H1 (cell line): ENCODE measurements around the gene EXOC1L.

ENCODE experiments used
- CEBPB ChIP-seq: IDR thresholded peaks from 2 replicates; pipeline ENCODE4 v1.6.1; 2012; ENCODE audit warnings: low read depth, low read length
- EGR1 ChIP-seq: IDR thresholded peaks from 2 replicates; pipeline ENCODE4 v1.6.1; 2011; ENCODE audit warnings: low read depth, low read length, borderline replicate concordance
- EP300 ChIP-seq, 2 experiments: IDR thresholded peaks; 1 replicate in 1 of 2; 2 replicates in 1 of 2; pipeline ENCODE4 v1.6.1; 2011 to 2012; ENCODE audit warnings: low read depth in 2 of 2, low read length in 2 of 2, mild to moderate bottlenecking in 2 of 2, borderline replicate concordance in 1 of 2, inconsistent platforms in 1 of 2, moderate library complexity in 1 of 2
- FOSL1 ChIP-seq: IDR thresholded peaks from 2 replicates; pipeline ENCODE4 v1.6.1; 2011; ENCODE audit warnings: mild to moderate bottlenecking, low read depth, low read length, moderate library complexity; ENCODE audit not compliant: insufficient read depth
- HDAC2 ChIP-seq, 2 experiments: fragments of 300-600 bp in 1 of 2; sonication (generic) in 1 of 2; IDR thresholded peaks; 2 replicates each; pipeline ENCODE4 v1.6.1; 2011 to 2012; ENCODE audit warnings: low read depth in 2 of 2, low read length in 2 of 2, mild to moderate bottlenecking in 2 of 2, moderate library complexity in 2 of 2, borderline replicate concordance in 1 of 2, inconsistent platforms in 1 of 2
- HDAC6 ChIP-seq: IDR thresholded peaks from one replicate; pipeline ENCODE4 v1.7.1; 2012; ENCODE audit warnings: low read depth, mild to moderate bottlenecking, inconsistent platforms, low read length, moderate library complexity
- KDM1A ChIP-seq: fragments of 200-600, 300-600 bp; sonication (generic); IDR thresholded peaks from 2 replicates; pipeline ENCODE4 v1.7.1; 2016; ENCODE audit warnings: mild to moderate bottlenecking, low read length, borderline replicate concordance
- POLR2AphosphoS5 ChIP-seq: IDR thresholded peaks from 2 replicates; pipeline ENCODE4 v1.6.1; 2011; ENCODE audit warnings: low read depth, low read length
- RAD21 ChIP-seq, 2 experiments: IDR thresholded peaks in 1 of 2; conservative IDR thresholded peaks in 1 of 2; 2 replicates each; pipeline ENCODE4 v1.6.1; 2011; ENCODE audit warnings: low read depth in 2 of 2, low read length in 2 of 2, improper control_type of control experiment in 1 of 2, inconsistent platforms in 1 of 2, mild to moderate bottlenecking in 1 of 2, moderate library complexity in 1 of 2
- RBBP5 ChIP-seq: IDR thresholded peaks from 2 replicates; pipeline ENCODE4 v1.7.1; 2012; ENCODE audit warnings: low read depth, mild to moderate bottlenecking, inconsistent platforms, low read length, moderate library complexity, borderline replicate concordance
- TCF12 ChIP-seq: IDR thresholded peaks from 2 replicates; pipeline ENCODE4 v1.6.1; 2011; ENCODE audit warnings: low read depth, mild to moderate bottlenecking, low read length
- TF ChIP-seq, protein P1 (sequence below), 3 experiments: IDR thresholded peaks; 1 replicate in 2 of 3; 2 replicates in 1 of 3; pipeline versions ENCODE4 v1.5.1 to v1.6.1; 2011; ENCODE audit warnings: low read length in 3 of 3, mild to moderate bottlenecking in 3 of 3, inconsistent platforms in 2 of 3, low read depth in 1 of 3, moderate library complexity in 1 of 3; ENCODE audit not compliant: insufficient read depth in 1 of 3; ENCODE audit errors: control extremely low read depth in 1 of 3

DNA sequence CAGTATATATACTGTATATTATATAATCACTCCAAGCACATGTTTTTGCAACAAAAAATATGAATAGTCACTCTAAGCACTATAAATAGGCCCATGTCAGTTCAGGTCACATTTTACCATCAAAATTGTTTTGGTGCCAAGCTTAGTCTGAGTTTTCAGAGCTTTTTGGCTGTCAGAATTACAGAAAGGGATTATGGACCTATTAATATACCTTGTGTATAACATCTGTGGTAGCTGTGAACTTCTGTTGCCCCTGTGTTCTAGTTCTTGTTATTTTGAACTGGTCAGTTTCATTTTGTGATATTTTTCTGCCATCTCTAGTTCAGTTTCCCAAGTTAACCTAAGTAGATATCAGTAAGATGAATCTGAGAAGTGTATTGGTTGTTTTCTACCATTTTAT, 56.8 kb downstream of the EXOC1L start:
- TF ChIP-seq CEBPB (no peak), HDAC2 (IDR thresholded peaks at IDR 0.05; ENCODE audit: borderline replicate concordance in 1 of 2, low read depth in 2 of 2, low read length in 2 of 2) (no peak), FOSL1 (no peak), EGR1 (no peak), EP300 (IDR thresholded peaks at IDR 0.05; ENCODE audit: borderline replicate concordance in 1 of 2, low read depth in 2 of 2, low read length in 2 of 2) (no peak), RBBP5 (no peak), HDAC6 (no peak), KDM1A (no peak), RAD21 (IDR thresholded peaks at IDR 0.05 in 1 of 2, conservative IDR thresholded peaks at IDR 0.05 in 1 of 2; ENCODE audit: low read depth in 2 of 2, low read length in 2 of 2) (no peak), POLR2AphosphoS5 (no peak), TCF12 (no peak)
- TF ChIP-seq, protein P1, sequence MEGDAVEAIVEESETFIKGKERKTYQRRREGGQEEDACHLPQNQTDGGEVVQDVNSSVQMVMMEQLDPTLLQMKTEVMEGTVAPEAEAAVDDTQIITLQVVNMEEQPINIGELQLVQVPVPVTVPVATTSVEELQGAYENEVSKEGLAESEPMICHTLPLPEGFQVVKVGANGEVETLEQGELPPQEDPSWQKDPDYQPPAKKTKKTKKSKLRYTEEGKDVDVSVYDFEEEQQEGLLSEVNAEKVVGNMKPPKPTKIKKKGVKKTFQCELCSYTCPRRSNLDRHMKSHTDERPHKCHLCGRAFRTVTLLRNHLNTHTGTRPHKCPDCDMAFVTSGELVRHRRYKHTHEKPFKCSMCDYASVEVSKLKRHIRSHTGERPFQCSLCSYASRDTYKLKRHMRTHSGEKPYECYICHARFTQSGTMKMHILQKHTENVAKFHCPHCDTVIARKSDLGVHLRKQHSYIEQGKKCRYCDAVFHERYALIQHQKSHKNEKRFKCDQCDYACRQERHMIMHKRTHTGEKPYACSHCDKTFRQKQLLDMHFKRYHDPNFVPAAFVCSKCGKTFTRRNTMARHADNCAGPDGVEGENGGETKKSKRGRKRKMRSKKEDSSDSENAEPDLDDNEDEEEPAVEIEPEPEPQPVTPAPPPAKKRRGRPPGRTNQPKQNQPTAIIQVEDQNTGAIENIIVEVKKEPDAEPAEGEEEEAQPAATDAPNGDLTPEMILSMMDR (IDR thresholded peaks at IDR 0.05; ENCODE audit: control extremely low read depth in 1 of 3, insufficient read depth in 1 of 3, low read depth in 1 of 3, low read length in 3 of 3): no peak
